Mesenchymal stem cell (in vitro differentiated cells and primary cell): ENCODE measurements around the gene GARNL3.

ENCODE experiments used
- DNase-seq: peaks from one replicate; pipeline ENCODE4 v3.0.0-alpha.2; 2013
- H2AFZ ChIP-seq: one replicate; pipeline ENCODE4 v1.6.1; 2013; ENCODE audit warnings: low read depth, mild to moderate bottlenecking, control low read depth, inconsistent platforms, low read length, moderate library complexity
- H2AK5ac ChIP-seq: 2 replicates; pipeline ENCODE4 v1.6.1; 2013; ENCODE audit warnings: low read length, moderate library complexity, mild to moderate bottlenecking, inconsistent platforms; ENCODE audit not compliant: severe bottlenecking
- H2BK120ac ChIP-seq: one replicate; pipeline ENCODE4 v1.6.1; 2013; ENCODE audit warnings: low read depth, mild to moderate bottlenecking, inconsistent platforms, low read length, moderate library complexity
- H2BK12ac ChIP-seq, 2 experiments: one replicate each; pipeline ENCODE4 v1.6.1; 2013; ENCODE audit warnings: inconsistent platforms in 2 of 2, low read length in 2 of 2, mild to moderate bottlenecking in 2 of 2, moderate library complexity in 2 of 2, control low read depth in 1 of 2
- H2BK15ac ChIP-seq: one replicate; pipeline ENCODE4 v1.6.1; 2013; ENCODE audit warnings: mild to moderate bottlenecking, low read depth, inconsistent platforms; ENCODE audit not compliant: poor library complexity, severe bottlenecking
- H2BK5ac ChIP-seq: 2 replicates; pipeline ENCODE4 v1.6.1; 2013; ENCODE audit warnings: low read depth, mild to moderate bottlenecking, low read length, control low read depth, inconsistent platforms; ENCODE audit not compliant: poor library complexity, severe bottlenecking
- H3K14ac ChIP-seq, 2 experiments: one replicate each; pipeline ENCODE4 v1.6.1; 2013; ENCODE audit warnings: inconsistent platforms in 2 of 2, low read length in 2 of 2, control low read depth in 1 of 2, mild to moderate bottlenecking in 1 of 2, moderate library complexity in 1 of 2
- H3K18ac ChIP-seq, 2 experiments: one replicate each; pipeline ENCODE4 v1.6.1; 2013; ENCODE audit warnings: inconsistent platforms in 2 of 2, low read length in 2 of 2, control low read depth in 1 of 2, low read depth in 1 of 2, mild to moderate bottlenecking in 1 of 2
- H3K23ac ChIP-seq, 2 experiments: one replicate each; pipeline ENCODE4 v1.6.1; 2013; ENCODE audit warnings: inconsistent platforms in 2 of 2, low read length in 2 of 2, mild to moderate bottlenecking in 2 of 2, moderate library complexity in 2 of 2, control low read depth in 1 of 2
- H3K27ac ChIP-seq: 2 replicates; pipeline ENCODE4 v1.5.1; 2013; ENCODE audit warnings: mild to moderate bottlenecking, moderate library complexity, low read length, control low read depth, inconsistent platforms; ENCODE audit not compliant: poor library complexity, severe bottlenecking
- H3K27me3 ChIP-seq, 2 experiments: 2 replicates each; pipeline versions ENCODE4 v1.6.1 to v1.7.0; 2013; ENCODE audit warnings: low read length in 2 of 2, mild to moderate bottlenecking in 2 of 2, moderate library complexity in 2 of 2, control low read depth in 1 of 2, inconsistent platforms in 1 of 2; ENCODE audit not compliant: control insufficient read depth in 1 of 2, insufficient read depth in 1 of 2
- H3K36me3 ChIP-seq, 2 experiments: 2 replicates each; pipeline versions ENCODE4 v1.6.1 to v1.7.0; 2013; ENCODE audit warnings: low read length in 2 of 2, control low read depth in 1 of 2, inconsistent platforms in 1 of 2, low read depth in 1 of 2, mild to moderate bottlenecking in 1 of 2; ENCODE audit not compliant: insufficient read depth in 2 of 2, control insufficient read depth in 1 of 2
- H3K4ac ChIP-seq, 2 experiments: one replicate each; pipeline ENCODE4 v1.6.1; 2013; ENCODE audit warnings: inconsistent platforms in 2 of 2, low read length in 2 of 2, mild to moderate bottlenecking in 2 of 2, moderate library complexity in 2 of 2, control low read depth in 1 of 2, low read depth in 1 of 2
- H3K4me1 ChIP-seq: 2 replicates; pipeline ENCODE4 v1.6.1; 2013; ENCODE audit warnings: low read depth, low read length, control low read depth; ENCODE audit not compliant: control insufficient read depth, insufficient read depth
- H3K4me2 ChIP-seq: 2 replicates; pipeline ENCODE4 v1.6.1; 2013; ENCODE audit warnings: low read length, mild to moderate bottlenecking, inconsistent platforms; ENCODE audit not compliant: poor library complexity, severe bottlenecking
- H3K4me3 ChIP-seq, 2 experiments: 2 replicates each; pipeline versions ENCODE4 v1.5.1 to v1.7.0; 2013; ENCODE audit warnings: low read length in 2 of 2, mild to moderate bottlenecking in 2 of 2, control low read depth in 1 of 2, low read depth in 1 of 2; ENCODE audit not compliant: insufficient read depth in 1 of 2
- H3K79me1 ChIP-seq: replicated peaks from 2 replicates; pipeline ENCODE4 v1.6.1; 2013; ENCODE audit warnings: mild to moderate bottlenecking, control low read depth, low read length, inconsistent platforms; ENCODE audit not compliant: poor library complexity, severe bottlenecking
- H3K9ac ChIP-seq: 2 replicates; pipeline ENCODE4 v1.7.0; 2013; ENCODE audit warnings: mild to moderate bottlenecking, low read length, moderate library complexity
- H3K9me3 ChIP-seq: 2 replicates; pipeline ENCODE4 v1.7.0; 2013; ENCODE audit warnings: mild to moderate bottlenecking, low read length; ENCODE audit not compliant: control insufficient read depth
- H4K8ac ChIP-seq: one replicate; pipeline ENCODE4 v1.6.1; 2013; ENCODE audit warnings: inconsistent platforms, mild to moderate bottlenecking, low read length, moderate library complexity
- H4K91ac ChIP-seq: one replicate; pipeline ENCODE4 v1.6.1; 2013; ENCODE audit warnings: mild to moderate bottlenecking, low read length, inconsistent platforms
- WGBS: methylation state at CpG from one replicate; pipeline ENCODE4 v1.1.7; 2013; ENCODE audit warnings: mixed read lengths; 5-methylcytosine and 5-hydroxymethylcytosine counted together

Gene GARNL3

GRCh38 chr9:127358023-127358535 is 93.5 kb downstream of the GARNL3 start:
- 85% methylated on average over 3 of the region's 3 CpGs for WGBS
- peak overlapping the region in 1 of 2 experiments; percentile 19 for H3K18ac ChIP-seq
- no peak overlapping the region for H4K91ac ChIP-seq
- H2BK120ac ChIP-seq = no peak overlapping the region
- H3K4me2 ChIP-seq = no peak overlapping the region
- no peak overlapping the region for H2BK5ac ChIP-seq
- no peak overlapping the region for H4K8ac ChIP-seq
- H3K27ac ChIP-seq = no peak overlapping the region
- H2AFZ ChIP-seq = no peak overlapping the region
- H3K36me3 ChIP-seq = peaks cover 0 to 5% of the 10 kb centered on the region in 2 experiments
- DNase-seq = no peak
- H3K4ac ChIP-seq = no peak overlapping the region
- peak overlapping the region in 1 of 2 experiments; percentile 26 for H3K14ac ChIP-seq
- H3K4me3 ChIP-seq = no peak overlapping the region
- H3K9me3 ChIP-seq = no peaks in the 10 kb centered on the region
- H3K23ac ChIP-seq = no peak overlapping the region
- peaks cover 7% of the 10 kb centered on the region for H3K4me1 ChIP-seq
- H3K9ac ChIP-seq = no peak overlapping the region
- no peak overlapping the region for H2AK5ac ChIP-seq
- no peaks in the 10 kb centered on the region for H3K79me1 ChIP-seq
- H3K27me3 ChIP-seq = peaks cover 0 to 85% of the 10 kb centered on the region in 2 experiments
- no peak overlapping the region for H2BK15ac ChIP-seq
- no peak overlapping the region for H2BK12ac ChIP-seq

DNA sequence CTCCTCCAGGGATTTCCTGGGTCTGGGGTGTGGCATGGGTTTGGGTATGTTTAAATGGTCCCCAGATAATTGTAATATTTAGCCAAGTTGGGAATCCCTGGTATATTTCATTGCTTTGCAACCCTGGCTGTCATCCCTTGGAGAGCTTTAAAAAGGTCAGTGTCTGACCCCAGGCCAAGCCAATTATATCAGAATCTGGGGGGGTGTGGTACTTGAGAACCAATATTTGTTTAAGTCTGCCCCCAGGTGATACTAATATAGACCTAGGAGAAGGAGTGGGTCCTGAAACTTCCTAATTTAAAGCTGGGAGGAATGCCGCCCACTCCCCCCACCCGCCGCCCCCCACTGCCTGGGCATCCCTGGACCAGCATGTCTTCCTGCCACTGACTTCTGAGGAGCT is 94.2 kb downstream of the GARNL3 start:
- Histone ChIP-seq H3K9me3 (no peaks in the 10 kb centered on the region), H2BK120ac (no peak overlapping the region), H4K8ac (no peak overlapping the region), H2BK12ac (no peak overlapping the region), H3K4me2 (no peak overlapping the region), H2BK5ac (no peak overlapping the region), H3K4me1 (peaks cover 6% of the 10 kb centered on the region), H3K79me1 (no peaks in the 10 kb centered on the region), H3K4ac (no peak overlapping the region), H3K14ac (no peak overlapping the region), H4K91ac (no peak overlapping the region), H3K4me3 (no peak overlapping the region), H3K27me3 (peaks cover 0 to 85% of the 10 kb centered on the region in 2 experiments), H3K23ac (no peak overlapping the region), H2BK15ac (no peak overlapping the region), H3K27ac (no peak overlapping the region), H3K9ac (no peak overlapping the region), H2AFZ (no peak overlapping the region), H3K18ac (no peak overlapping the region), H2AK5ac (no peak overlapping the region), H3K36me3 (peaks cover 0 to 5% of the 10 kb centered on the region in 2 experiments)
- WGBS = 97% methylated on average over 3 of the region's 3 CpGs
- DNase-seq = no peak

DNA sequence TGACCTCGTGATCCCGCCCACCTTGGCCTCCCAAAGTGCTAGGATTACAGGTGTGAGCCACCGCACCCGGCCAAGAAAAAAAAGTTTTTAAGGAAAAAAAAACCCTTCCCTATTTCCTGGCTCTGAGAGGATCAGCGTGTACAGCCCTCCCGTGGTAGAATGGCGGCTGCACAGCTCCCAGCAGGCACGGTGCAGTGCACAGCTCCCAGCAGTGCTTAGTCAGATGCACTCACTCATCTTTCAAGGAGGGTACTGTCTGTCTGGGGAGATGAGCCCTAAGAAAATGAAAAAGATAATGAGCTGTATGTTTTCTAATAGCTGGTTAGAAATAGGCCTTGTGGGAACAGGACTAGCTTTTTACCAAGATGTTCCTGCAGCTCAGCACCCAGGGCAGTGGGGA is 95.7 kb downstream of the GARNL3 start:
- no peak overlapping the region for H3K27ac ChIP-seq
- no peak overlapping the region for H2AFZ ChIP-seq
- no peak overlapping the region for H3K4me3 ChIP-seq
- H3K9me3 ChIP-seq = no peaks in the 10 kb centered on the region
- no peak overlapping the region for H2BK5ac ChIP-seq
- no peak for DNase-seq
- H3K36me3 ChIP-seq = peaks cover 0 to 5% of the 10 kb centered on the region in 2 experiments
- H4K8ac ChIP-seq = no peak overlapping the region
- no peak overlapping the region for H4K91ac ChIP-seq
- H3K4me1 ChIP-seq = peaks cover 4% of the 10 kb centered on the region
- H3K4ac ChIP-seq = no peak overlapping the region
- H2AK5ac ChIP-seq = no peak overlapping the region
- H3K23ac ChIP-seq = no peak overlapping the region
- 90% methylated on average over 8 of the region's 8 CpGs for WGBS
- H2BK15ac ChIP-seq = no peak overlapping the region
- no peaks in the 10 kb centered on the region for H3K79me1 ChIP-seq
- H3K18ac ChIP-seq = no peak overlapping the region
- no peak overlapping the region for H3K4me2 ChIP-seq
- no peak overlapping the region for H2BK12ac ChIP-seq
- peaks cover 0 to 85% of the 10 kb centered on the region in 2 experiments for H3K27me3 ChIP-seq
- no peak overlapping the region for H2BK120ac ChIP-seq
- H3K9ac ChIP-seq = no peak overlapping the region
- H3K14ac ChIP-seq = no peak overlapping the region

- WGBS = 42% methylated on average over 2 of the region's 2 CpGs
- DNase-seq = peak; percentile 26
- no peak overlapping the region for H2AFZ ChIP-seq
Measured at GRCh38 chr9:127360829-127361228, 96.3 kb downstream of the GARNL3 start.

More at GRCh38 chr9:127360829-127361228, 96.3 kb downstream of the GARNL3 start:
- H3K9me3 ChIP-seq = no peaks in the 10 kb centered on the region
- H3K4ac ChIP-seq = no peak overlapping the region
- no peak overlapping the region for H2AK5ac ChIP-seq
- H3K23ac ChIP-seq = no peak overlapping the region
- H2BK120ac ChIP-seq = no peak overlapping the region
- no peak overlapping the region for H2BK12ac ChIP-seq
- peaks cover 0 to 9% of the 10 kb centered on the region in 2 experiments for H3K36me3 ChIP-seq
- no peak overlapping the region for H4K91ac ChIP-seq
- H3K9ac ChIP-seq = no peak overlapping the region
- H4K8ac ChIP-seq = no peak overlapping the region
- no peak overlapping the region for H2BK15ac ChIP-seq
- no peaks in the 10 kb centered on the region for H3K79me1 ChIP-seq
- H2BK5ac ChIP-seq = no peak overlapping the region
- H3K4me3 ChIP-seq = no peak overlapping the region
- no peak overlapping the region for H3K27ac ChIP-seq
- peaks cover 4% of the 10 kb centered on the region for H3K4me1 ChIP-seq
- H3K27me3 ChIP-seq = peaks cover 0 to 85% of the 10 kb centered on the region in 2 experiments
- no peak overlapping the region for H3K18ac ChIP-seq
- no peak overlapping the region for H3K14ac ChIP-seq
- no peak overlapping the region for H3K4me2 ChIP-seq
